Karpas-422 (cell line): ENCODE measurements around the gene ATOH1. TPM values are rescaled to one million over a fixed set of nuclear protein-coding genes. Genes with fewer than 3 reads are reported as not detected.

ENCODE experiments used
- DNase-seq: peaks from one replicate; pipeline ENCODE4 v3.0.0-alpha.2; 2015
- H2AFZ ChIP-seq: fragments of 200-600 bp; sonication (generic); 2 replicates; pipeline ENCODE4 v1.6.1; 2014; ENCODE audit warnings: antibody characterized with exemption, low read length, mixed read lengths
- H3K27ac ChIP-seq: fragments of 200-600 bp; sonication (generic); 2 replicates; pipeline ENCODE4 v1.5.1; 2014; ENCODE audit warnings: mild to moderate bottlenecking, low read length, moderate library complexity
- H3K27me3 ChIP-seq: fragments of 200-600 bp; sonication (generic); 2 replicates; pipeline ENCODE4 v1.6.1; 2014; ENCODE audit warnings: low read length, mixed read lengths
- H3K36me3 ChIP-seq: fragments of 200-600 bp; sonication (generic); 2 replicates; pipeline ENCODE4 v1.6.1; 2014; ENCODE audit warnings: low read length, mixed read lengths; ENCODE audit not compliant: insufficient read depth
- H3K4me1 ChIP-seq: fragments of 200-600 bp; sonication (generic); 2 replicates; pipeline ENCODE4 v1.6.1; 2014; ENCODE audit warnings: mild to moderate bottlenecking, low read length, mixed read lengths
- H3K4me2 ChIP-seq: fragments of 200-600 bp; sonication (generic); 2 replicates; pipeline ENCODE4 v1.6.1; 2014; ENCODE audit warnings: low read length, low read depth, mild to moderate bottlenecking; ENCODE audit not compliant: poor library complexity, severe bottlenecking
- H3K4me3 ChIP-seq: fragments of 200-600 bp; sonication (generic); 2 replicates; pipeline ENCODE4 v1.5.1; 2014; ENCODE audit warnings: mild to moderate bottlenecking, antibody characterized with exemption, low read length, mixed read lengths
- H3K79me2 ChIP-seq: fragments of 200-600 bp; sonication (generic); 2 replicates; pipeline ENCODE4 v1.6.1; 2014; ENCODE audit warnings: mild to moderate bottlenecking, low read length, mixed read lengths
- H3K9ac ChIP-seq: fragments of 200-600 bp; sonication (generic); 2 replicates; pipeline ENCODE4 v1.6.0; 2014; ENCODE audit warnings: low read length
- H3K9me2 ChIP-seq: fragments of 200-600 bp; sonication (generic), shearing (Covaris generic); replicated peaks from 2 replicates; pipeline ENCODE4 v1.6.0; 2014; ENCODE audit warnings: mild to moderate bottlenecking, low read length, moderate library complexity; ENCODE audit not compliant: insufficient read depth
- H3K9me3 ChIP-seq: fragments of 300-700, 200-600 bp; sonication (generic); 2 replicates; pipeline ENCODE4 v1.6.1; 2014; ENCODE audit warnings: low read length, mixed read lengths
- H4K20me1 ChIP-seq: fragments of 200-600 bp; sonication (generic); 2 replicates; pipeline ENCODE4 v1.6.1; 2014; ENCODE audit warnings: mild to moderate bottlenecking, antibody characterized with exemption, low read length, low read depth; ENCODE audit not compliant: insufficient read depth
- total RNA-seq: library from RNA; depleted of rRNA; stranded (reverse); fragments of >200 nt; shearing (Covaris generic); gene quantifications from 2 replicates; pipeline ENCODE4 v1.2.3, GENCODE V29; 2014; ENCODE audit warnings: low replicate concordance

The ATOH1 gene
- total RNA-seq, 1 experiment from 2014 or later: not detected

GRCh38 chr4:93829820-93830687 lies 1.5 kb downstream of the ATOH1 start:
- no peak overlapping the region for H3K4me3 ChIP-seq
- H3K9ac ChIP-seq: no peak overlapping the region
- no peaks in the 10 kb centered on the region for H3K9me2 ChIP-seq
- H3K27me3 ChIP-seq: no peaks in the 10 kb centered on the region
- no peak overlapping the region for H2AFZ ChIP-seq
- no peaks in the 10 kb centered on the region for H3K9me3 ChIP-seq
- no peak overlapping the region for H3K4me2 ChIP-seq
- H3K27ac ChIP-seq: no peak overlapping the region
- H4K20me1 ChIP-seq: no peaks in the 10 kb centered on the region
- H3K4me1 ChIP-seq: no peaks in the 10 kb centered on the region
- DNase-seq: no peak
- H3K36me3 ChIP-seq: no peaks in the 10 kb centered on the region
- no peaks in the 10 kb centered on the region for H3K79me2 ChIP-seq

GRCh38 chr4:93831716-93832496 lies 3.4 kb downstream of the ATOH1 start:
- no peaks in the 10 kb centered on the region for H3K4me1 ChIP-seq
- no peak overlapping the region for H3K9ac ChIP-seq
- H4K20me1 ChIP-seq: no peaks in the 10 kb centered on the region
- no peak overlapping the region for H2AFZ ChIP-seq
- no peaks in the 10 kb centered on the region for H3K36me3 ChIP-seq
- no peak overlapping the region for H3K4me3 ChIP-seq
- H3K9me3 ChIP-seq: no peaks in the 10 kb centered on the region
- no peak overlapping the region for H3K27ac ChIP-seq
- no peaks in the 10 kb centered on the region for H3K9me2 ChIP-seq
- H3K79me2 ChIP-seq: no peaks in the 10 kb centered on the region
- no peak overlapping the region for H3K4me2 ChIP-seq
- H3K27me3 ChIP-seq: no peaks in the 10 kb centered on the region
- DNase-seq: no peak

- Histone ChIP-seq H3K9ac (no peak overlapping the region), H3K9me2 (no peaks in the 10 kb centered on the region), H3K36me3 (no peaks in the 10 kb centered on the region), H2AFZ (no peak overlapping the region), H3K9me3 (no peaks in the 10 kb centered on the region), H4K20me1 (no peaks in the 10 kb centered on the region), H3K27me3 (no peaks in the 10 kb centered on the region), H3K27ac (no peak overlapping the region), H3K4me1 (no peaks in the 10 kb centered on the region), H3K4me3 (no peak overlapping the region), H3K4me2 (no peak overlapping the region), H3K79me2 (no peaks in the 10 kb centered on the region)
- no peak for DNase-seq
Observed at GRCh38 chr4:93834249-93835066, 5.9 kb downstream of the ATOH1 start.

- H3K27me3 ChIP-seq: no peaks in the 10 kb centered on the region
- no peak for DNase-seq
- H3K9me2 ChIP-seq: no peaks in the 10 kb centered on the region
- no peaks in the 10 kb centered on the region for H3K9me3 ChIP-seq
- H3K4me3 ChIP-seq: no peak overlapping the region
- no peaks in the 10 kb centered on the region for H4K20me1 ChIP-seq
- H3K27ac ChIP-seq: no peak overlapping the region
- no peak overlapping the region for H3K9ac ChIP-seq
- no peaks in the 10 kb centered on the region for H3K36me3 ChIP-seq
- H3K79me2 ChIP-seq: no peaks in the 10 kb centered on the region
- no peak overlapping the region for H2AFZ ChIP-seq
- H3K4me1 ChIP-seq: no peaks in the 10 kb centered on the region
- no peak overlapping the region for H3K4me2 ChIP-seq
Observed at GRCh38 chr4:93835929-93836328, 7.4 kb downstream of the ATOH1 start.

GRCh38 chr4:93839704-93840103 lies 11.2 kb downstream of the ATOH1 start:
- Histone ChIP-seq H3K4me3 (no peak overlapping the region), H3K36me3 (no peaks in the 10 kb centered on the region), H3K9me3 (no peaks in the 10 kb centered on the region), H2AFZ (no peak overlapping the region), H3K4me2 (no peak overlapping the region), H3K9ac (no peak overlapping the region), H3K9me2 (no peaks in the 10 kb centered on the region), H4K20me1 (no peaks in the 10 kb centered on the region), H3K27me3 (no peaks in the 10 kb centered on the region), H3K79me2 (no peaks in the 10 kb centered on the region), H3K27ac (no peak overlapping the region), H3K4me1 (no peaks in the 10 kb centered on the region)
- DNase-seq: no peak

GRCh38 chr4:93841803-93842345 lies 13.3 kb downstream of the ATOH1 start:
- Histone ChIP-seq H3K27ac (no peak overlapping the region), H3K9me3 (no peaks in the 10 kb centered on the region), H3K79me2 (no peaks in the 10 kb centered on the region), H2AFZ (no peak overlapping the region), H3K9ac (no peak overlapping the region), H3K9me2 (no peaks in the 10 kb centered on the region), H3K4me1 (no peaks in the 10 kb centered on the region), H3K36me3 (no peaks in the 10 kb centered on the region), H3K4me2 (no peak overlapping the region), H4K20me1 (no peaks in the 10 kb centered on the region), H3K4me3 (no peak overlapping the region), H3K27me3 (no peaks in the 10 kb centered on the region)
- no peak for DNase-seq

GRCh38 chr4:93842601-93843252 lies 14.2 kb downstream of the ATOH1 start:
- Histone ChIP-seq H3K9me2 (no peaks in the 10 kb centered on the region), H3K27ac (no peak overlapping the region), H3K79me2 (no peaks in the 10 kb centered on the region), H3K9me3 (no peaks in the 10 kb centered on the region), H3K4me2 (no peak overlapping the region), H3K4me1 (no peaks in the 10 kb centered on the region), H3K4me3 (no peak overlapping the region), H4K20me1 (no peaks in the 10 kb centered on the region), H3K9ac (no peak overlapping the region), H3K27me3 (no peaks in the 10 kb centered on the region), H3K36me3 (no peaks in the 10 kb centered on the region), H2AFZ (no peak overlapping the region)
- no peak for DNase-seq
